ENCODE results near the gene FGD4.
"Not testable (repeated sequence)": the region's sequence is repeated elsewhere in the genome, so short reads cannot be mapped to it uniquely, and the experiment has no call there.

The FGD4 gene

GRCh38 chr12:32561931-32562341 lies 162.6 kb downstream of the FGD4 start:
- no peak for DNase-seq (ENCODE audit: low read depth)

- DNase-seq (ENCODE audit: low read depth) = not testable (repeated sequence)
Observed at GRCh38 chr12:32562413-32562812, 163.1 kb downstream of the FGD4 start.

GRCh38 chr12:32566663-32567295 lies 167.4 kb downstream of the FGD4 start:
- no peak for DNase-seq (ENCODE audit: low read depth)

- DNase-seq (ENCODE audit: low read depth) = no peak
Observed at GRCh38 chr12:32567296-32567674, 167.9 kb downstream of the FGD4 start.

- DNase-seq (ENCODE audit: low read depth) = no peak
Observed at GRCh38 chr12:32568228-32568627, 168.9 kb downstream of the FGD4 start.

GRCh38 chr12:32569259-32569658 lies 169.9 kb downstream of the FGD4 start:
- DNase-seq (ENCODE audit: low read depth) = no peak

GRCh38 chr12:32574585-32574984 lies 175.2 kb downstream of the FGD4 start:
- no peak for DNase-seq (ENCODE audit: low read depth)

- no peak for DNase-seq (ENCODE audit: low read depth)
Observed at GRCh38 chr12:32577328-32577727, 178.0 kb downstream of the FGD4 start.

GRCh38 chr12:32583534-32583933 lies 184.2 kb downstream of the FGD4 start:
- no peak for DNase-seq (ENCODE audit: low read depth)

- no peak for DNase-seq (ENCODE audit: low read depth)
Observed at GRCh38 chr12:32585680-32586079, 186.3 kb downstream of the FGD4 start.

- DNase-seq (ENCODE audit: low read depth) = no peak
Observed at GRCh38 chr12:32586390-32586789, 187.0 kb downstream of the FGD4 start.

GRCh38 chr12:32587581-32588495 lies 188.5 kb downstream of the FGD4 start:
- no peak for DNase-seq (ENCODE audit: low read depth)

- DNase-seq (ENCODE audit: low read depth) = no peak
Observed at GRCh38 chr12:32588604-32589003, 189.2 kb downstream of the FGD4 start.

GRCh38 chr12:32589165-32589865 lies 190.0 kb downstream of the FGD4 start:
- DNase-seq (ENCODE audit: low read depth) = no peak

- no peak for DNase-seq (ENCODE audit: low read depth)
Observed at GRCh38 chr12:32595251-32595650, 195.9 kb downstream of the FGD4 start.

GRCh38 chr12:32596030-32596429 lies 196.7 kb downstream of the FGD4 start:
- DNase-seq (ENCODE audit: low read depth) = no peak

GRCh38 chr12:32598688-32599087 lies 199.3 kb downstream of the FGD4 start:
- no peak for DNase-seq (ENCODE audit: low read depth)

- DNase-seq (ENCODE audit: low read depth) = no peak
Observed at GRCh38 chr12:32600681-32601080, 201.3 kb downstream of the FGD4 start.

- no peak for DNase-seq (ENCODE audit: low read depth)
Observed at GRCh38 chr12:32603071-32603470, 203.7 kb downstream of the FGD4 start.

- DNase-seq (ENCODE audit: low read depth) = no peak
Observed at GRCh38 chr12:32603858-32604257, 204.5 kb downstream of the FGD4 start.

- no peak for DNase-seq (ENCODE audit: low read depth)
Observed at GRCh38 chr12:32604565-32604964, 205.2 kb downstream of the FGD4 start.

- no peak for DNase-seq (ENCODE audit: low read depth)
Observed at GRCh38 chr12:32605326-32606095, 206.2 kb downstream of the FGD4 start.
